VCaP (cell line): ENCODE results near the gene NT5C1B.

ENCODE experiments used
- H3K27ac ChIP-seq: fragments of 450-650 bp; 2 replicates; pipeline ENCODE4 v1.5.1; 2017
- CTCF ChIP-seq: fragments of 450-650 bp; conservative IDR thresholded peaks from 2 replicates; pipeline ENCODE4 v1.5.1; 2017; ENCODE audit warnings: mild to moderate bottlenecking, moderate library complexity

NT5C1B gene

GRCh38 chr2:18540872-18541271 lies 48.5 kb downstream of the NT5C1B start:
- no peak for TF ChIP-seq CTCF
- no peak overlapping the region for H3K27ac ChIP-seq

- no peak for TF ChIP-seq CTCF
- no peak overlapping the region for H3K27ac ChIP-seq
Observed at GRCh38 chr2:18536697-18537096, 52.7 kb downstream of the NT5C1B start.

- no peak overlapping the region for H3K27ac ChIP-seq
- no peak for TF ChIP-seq CTCF
Observed at GRCh38 chr2:18536100-18536499, 53.3 kb downstream of the NT5C1B start.

GRCh38 chr2:18531194-18531593 lies 58.2 kb downstream of the NT5C1B start:
- H3K27ac ChIP-seq = no peak overlapping the region
- no peak for TF ChIP-seq CTCF

- H3K27ac ChIP-seq = no peak overlapping the region
- TF ChIP-seq CTCF = no peak
Observed at GRCh38 chr2:18527822-18528221, 61.5 kb downstream of the NT5C1B start.

- no peak for TF ChIP-seq CTCF
- no peak overlapping the region for H3K27ac ChIP-seq
Observed at GRCh38 chr2:18527326-18527725, 62.0 kb downstream of the NT5C1B start.

GRCh38 chr2:18526429-18526828 lies 62.9 kb downstream of the NT5C1B start:
- no peak overlapping the region for H3K27ac ChIP-seq
- no peak for TF ChIP-seq CTCF

GRCh38 chr2:18525852-18526251 lies 63.5 kb downstream of the NT5C1B start:
- no peak for TF ChIP-seq CTCF
- no peak overlapping the region for H3K27ac ChIP-seq
